T-helper 17 cell (primary cell): ENCODE measurements around the gene IFITM2. TPM values are rescaled to one million over a fixed set of nuclear protein-coding genes. Genes with fewer than 3 reads are reported as not detected.
"Not testable (repeated sequence)": the region's sequence is repeated elsewhere in the genome, so short reads cannot be mapped to it uniquely, and the experiment has no call there.

Experiments used
- ATAC-seq: fragments of 150-1000 bp; cut with Tn5 transposase; 2 replicates; pipeline ENCODE4 v1.10.0; 2021; ENCODE audit warnings: mild to moderate bottlenecking, moderate library complexity
- DNase-seq, 3 donors: peaks; one replicate each; pipeline versions ENCODE4 v3.0.0 to v3.0.0-alpha.2; 2020 to 2021
- H3K9me3 ChIP-seq: one replicate; pipeline ENCODE4 v1.7.0; 2013; ENCODE audit warnings: low read length, mild to moderate bottlenecking; ENCODE audit not compliant: control insufficient read depth, poor library complexity, severe bottlenecking
- H3K27ac Mint-ChIP-seq: one replicate; pipeline ENCODE4 v1.8.0; 2022; ENCODE audit warnings: mild to moderate bottlenecking, moderate library complexity, mixed read lengths
- H3K27me3 Mint-ChIP-seq: one replicate; pipeline ENCODE4 v1.8.0; 2022; ENCODE audit warnings: mixed read lengths
- H3K36me3 Mint-ChIP-seq: one replicate; pipeline ENCODE4 v1.8.0; 2022; ENCODE audit warnings: low read depth, mixed read lengths
- H3K4me1 Mint-ChIP-seq: one replicate; pipeline ENCODE4 v1.8.0; 2022; ENCODE audit warnings: mild to moderate bottlenecking, mixed read lengths
- H3K4me3 Mint-ChIP-seq: one replicate; pipeline ENCODE4 v1.8.0; 2022; ENCODE audit warnings: mild to moderate bottlenecking, moderate library complexity, mixed read lengths
- total RNA-seq, 4 donors: library from RNA in 2 of 4; stranded (reverse) in 2 of 4; gene quantifications; one replicate each; pipeline ENCODE4 v1.2.3 and lab custom pipeline; 2022 to 2026

The IFITM2 gene
- total RNA-seq: 100 to 1,000 TPM; 550 to 570 TPM
- total RNA-seq (lab: John Stamatoyannopoulos, UW): 8.9 to 28.8 reads per million in 2 donors

- not testable (repeated sequence) for H3K9me3 ChIP-seq, H3K36me3 Mint-ChIP-seq, H3K27me3 Mint-ChIP-seq
- H3K4me3 Mint-ChIP-seq: peak within 1 kb of the TSS; percentile 100
- peaks cover 35% of the 10 kb centered on the region for H3K4me1 Mint-ChIP-seq
- DNase-seq (peak in 2 of 3 donors; percentile 41), ATAC-seq (peak; percentile 80)
- peak within 1 kb of the TSS; percentile 97 for H3K27ac Mint-ChIP-seq
These were observed at the start of gene IFITM2 for GRCh38 chr11:307766-308708. TSS of gene IFITM2 (plus strand) at chr11:307816. CDS start at chr11:308193, 377 bp downstream.

GRCh38 chr11:259413-259812 is 48.2 kb upstream of the IFITM2 start:
- Mint-ChIP-seq H3K36me3 (no peaks in the 10 kb centered on the region), H3K27ac (no peak overlapping the region), H3K4me1 (peaks cover 5% of the 10 kb centered on the region), H3K4me3 (no peak overlapping the region), H3K27me3 (peaks cover 12% of the 10 kb centered on the region)
- DNase-seq (no peak), ATAC-seq (no peak)
- H3K9me3 ChIP-seq: no peaks in the 10 kb centered on the region

GRCh38 chr11:261624-262023 is 46.0 kb upstream of the IFITM2 start:
- H3K36me3 Mint-ChIP-seq: no peaks in the 10 kb centered on the region
- H3K27ac Mint-ChIP-seq: no peak overlapping the region
- no peak overlapping the region for H3K4me3 Mint-ChIP-seq
- peaks cover 12% of the 10 kb centered on the region for H3K27me3 Mint-ChIP-seq
- H3K9me3 ChIP-seq: no peaks in the 10 kb centered on the region
- DNase-seq (no peak), ATAC-seq (no peak)
- H3K4me1 Mint-ChIP-seq: peaks cover 2% of the 10 kb centered on the region

- H3K4me3 Mint-ChIP-seq: peak overlapping the region; percentile 86
- peaks cover 2% of the 10 kb centered on the region for H3K36me3 Mint-ChIP-seq
- ATAC-seq (peak; percentile 26), DNase-seq (no peak)
- H3K27me3 Mint-ChIP-seq: no peaks in the 10 kb centered on the region
- no peaks in the 10 kb centered on the region for H3K9me3 ChIP-seq
- H3K27ac Mint-ChIP-seq: peak overlapping the region; percentile 100
- peaks cover 21% of the 10 kb centered on the region for H3K4me1 Mint-ChIP-seq
These were observed 40.8 kb upstream of the IFITM2 start for GRCh38 chr11:266676-267439.

- peak overlapping the region; percentile 88 for H3K4me3 Mint-ChIP-seq
- H3K4me1 Mint-ChIP-seq: peaks cover 21% of the 10 kb centered on the region
- no peaks in the 10 kb centered on the region for H3K9me3 ChIP-seq
- H3K36me3 Mint-ChIP-seq: peaks cover 2% of the 10 kb centered on the region
- H3K27me3 Mint-ChIP-seq: no peaks in the 10 kb centered on the region
- peak overlapping the region; percentile 100 for H3K27ac Mint-ChIP-seq
- DNase-seq (peak in 2 of 3 donors; percentile 49 to 59), ATAC-seq (peak; percentile 48)
These were observed 40.1 kb upstream of the IFITM2 start for GRCh38 chr11:267491-267994.

GRCh38 chr11:268716-269145 is 38.9 kb upstream of the IFITM2 start:
- Mint-ChIP-seq H3K4me1 (peaks cover 21% of the 10 kb centered on the region), H3K4me3 (peak overlapping the region; percentile 88), H3K27ac (peak overlapping the region; percentile 100)
- H3K36me3 Mint-ChIP-seq, H3K27me3 Mint-ChIP-seq, H3K9me3 ChIP-seq: not testable (repeated sequence)
- DNase-seq: peak in 1 of 3 donors; percentile 14
- ATAC-seq: peak; percentile 35

GRCh38 chr11:269146-269890 is 38.3 kb upstream of the IFITM2 start:
- H3K27me3 Mint-ChIP-seq: no peaks in the 10 kb centered on the region
- peaks cover 2% of the 10 kb centered on the region for H3K36me3 Mint-ChIP-seq
- peak overlapping the region; percentile 88 for H3K4me3 Mint-ChIP-seq
- peak; percentile 80 for ATAC-seq
- H3K9me3 ChIP-seq: no peaks in the 10 kb centered on the region
- H3K27ac Mint-ChIP-seq: peak overlapping the region; percentile 100
- DNase-seq: no peak
- H3K4me1 Mint-ChIP-seq: peaks cover 21% of the 10 kb centered on the region

- no peak overlapping the region for H3K4me3 Mint-ChIP-seq
- H3K27me3 Mint-ChIP-seq: no peaks in the 10 kb centered on the region
- no peaks in the 10 kb centered on the region for H3K9me3 ChIP-seq
- DNase-seq (no peak), ATAC-seq (no peak)
- peak overlapping the region; percentile 100 for H3K27ac Mint-ChIP-seq
- peaks cover 21% of the 10 kb centered on the region for H3K4me1 Mint-ChIP-seq
- peaks cover 2% of the 10 kb centered on the region for H3K36me3 Mint-ChIP-seq
These were observed 36.9 kb upstream of the IFITM2 start for GRCh38 chr11:270451-271318.

- no peak overlapping the region for H3K27ac Mint-ChIP-seq
These were observed 36.3 kb upstream of the IFITM2 start for GRCh38 chr11:271319-271715.

GRCh38 chr11:272195-272930 is 35.3 kb upstream of the IFITM2 start:
- DNase-seq (no peak), ATAC-seq (no peak)
- no peaks in the 10 kb centered on the region for H3K9me3 ChIP-seq
- Mint-ChIP-seq H3K27me3 (no peaks in the 10 kb centered on the region), H3K27ac (no peak overlapping the region), H3K4me1 (peaks cover 21% of the 10 kb centered on the region), H3K36me3 (peaks cover 2% of the 10 kb centered on the region), H3K4me3 (no peak overlapping the region)

More at GRCh38 chr11:271319-271715, 36.3 kb upstream of the IFITM2 start:
- ATAC-seq (no peak), DNase-seq (no peak)
- no peaks in the 10 kb centered on the region for H3K27me3 Mint-ChIP-seq
- H3K36me3 Mint-ChIP-seq: peaks cover 2% of the 10 kb centered on the region
- no peak overlapping the region for H3K4me3 Mint-ChIP-seq
- no peaks in the 10 kb centered on the region for H3K9me3 ChIP-seq
- peaks cover 21% of the 10 kb centered on the region for H3K4me1 Mint-ChIP-seq

GRCh38 chr11:272931-273198 is 34.8 kb upstream of the IFITM2 start:
- H3K9me3 ChIP-seq: no peaks in the 10 kb centered on the region
- Mint-ChIP-seq H3K4me3 (no peak overlapping the region), H3K27me3 (no peaks in the 10 kb centered on the region), H3K4me1 (peaks cover 23% of the 10 kb centered on the region), H3K36me3 (peaks cover 2% of the 10 kb centered on the region), H3K27ac (no peak overlapping the region)
- no peak for ATAC-seq
- DNase-seq: no peak
